ENCODE measurements around the gene GALNT2.

Gene GALNT2

GRCh38 chr1:230090194-230090711, 23.2 kb downstream of the GALNT2 start:
- no peak for DNase-seq (ENCODE audit: low read depth in 2 of 2)

- no peak for DNase-seq (ENCODE audit: low read depth in 2 of 2)
Measured at GRCh38 chr1:230091473-230092231, 24.6 kb downstream of the GALNT2 start.

GRCh38 chr1:230094746-230095145, 27.7 kb downstream of the GALNT2 start:
- DNase-seq (ENCODE audit: low read depth in 2 of 2): no peak

- no peak for DNase-seq (ENCODE audit: low read depth in 2 of 2)
Measured at GRCh38 chr1:230095938-230096337, 28.9 kb downstream of the GALNT2 start.

- DNase-seq (ENCODE audit: low read depth in 2 of 2): no peak
Measured at GRCh38 chr1:230097370-230097769, 30.3 kb downstream of the GALNT2 start.

GRCh38 chr1:230098723-230099122, 31.7 kb downstream of the GALNT2 start:
- no peak for DNase-seq (ENCODE audit: low read depth in 2 of 2)

GRCh38 chr1:230099465-230099864, 32.4 kb downstream of the GALNT2 start:
- DNase-seq (ENCODE audit: low read depth in 2 of 2): no peak

- no peak for DNase-seq (ENCODE audit: low read depth in 2 of 2)
Measured at GRCh38 chr1:230100932-230101331, 33.9 kb downstream of the GALNT2 start.

GRCh38 chr1:230101556-230101955, 34.5 kb downstream of the GALNT2 start:
- no peak for DNase-seq (ENCODE audit: low read depth in 2 of 2)

- no peak for DNase-seq (ENCODE audit: low read depth in 2 of 2)
Measured at GRCh38 chr1:230102046-230102445, 35.0 kb downstream of the GALNT2 start.

- no peak for DNase-seq (ENCODE audit: low read depth in 2 of 2)
Measured at GRCh38 chr1:230102472-230102871, 35.4 kb downstream of the GALNT2 start.

GRCh38 chr1:230103306-230104173, 36.5 kb downstream of the GALNT2 start:
- no peak for DNase-seq (ENCODE audit: low read depth in 2 of 2)

- peak; percentile 75 to 83 for DNase-seq (ENCODE audit: low read depth in 2 of 2)
Measured at GRCh38 chr1:230104395-230105244, 37.6 kb downstream of the GALNT2 start.

- DNase-seq (ENCODE audit: low read depth in 2 of 2): no peak
Measured at GRCh38 chr1:230105245-230105753, 38.3 kb downstream of the GALNT2 start.

GRCh38 chr1:230105754-230106625, 39.0 kb downstream of the GALNT2 start:
- DNase-seq (ENCODE audit: low read depth in 2 of 2): no peak

- no peak for DNase-seq (ENCODE audit: low read depth in 2 of 2)
Measured at GRCh38 chr1:230107941-230108340, 40.9 kb downstream of the GALNT2 start.

- no peak for DNase-seq (ENCODE audit: low read depth in 2 of 2)
Measured at GRCh38 chr1:230108580-230108979, 41.5 kb downstream of the GALNT2 start.

- no peak for DNase-seq (ENCODE audit: low read depth in 2 of 2)
Measured at GRCh38 chr1:230109066-230109465, 42.0 kb downstream of the GALNT2 start.

GRCh38 chr1:230109895-230110667, 43.0 kb downstream of the GALNT2 start:
- DNase-seq (ENCODE audit: low read depth in 2 of 2): peak; percentile 76 to 80

- no peak for DNase-seq (ENCODE audit: low read depth in 2 of 2)
Measured at GRCh38 chr1:230110971-230111370, 43.9 kb downstream of the GALNT2 start.
